Duodenal mucosa (tissue), 2 donors: ENCODE measurements around the gene METTL8.
"Not testable (repeated sequence)": the region's sequence is repeated elsewhere in the genome, so short reads cannot be mapped to it uniquely, and the experiment has no call there.

Experiments
- H3K27ac ChIP-seq: one replicate; pipeline ENCODE4 v1.7.0; 2013; ENCODE audit warnings: low read depth, low read length
- H3K27me3 ChIP-seq, 2 donors: one replicate each; pipeline ENCODE4 v1.7.0; 2013; ENCODE audit warnings: low read length in 2 of 2, control low read depth in 1 of 2; ENCODE audit not compliant: insufficient read depth in 2 of 2, control insufficient read depth in 1 of 2
- H3K36me3 ChIP-seq, 2 donors: one replicate each; pipeline ENCODE4 v1.7.0; 2013; ENCODE audit warnings: low read length in 2 of 2, control low read depth in 1 of 2; ENCODE audit not compliant: insufficient read depth in 2 of 2, control insufficient read depth in 1 of 2
- H3K4me1 ChIP-seq, 2 donors: one replicate each; pipeline ENCODE4 v1.7.0; 2013; ENCODE audit warnings: low read length in 2 of 2, control low read depth in 1 of 2; ENCODE audit not compliant: insufficient read depth in 2 of 2, control insufficient read depth in 1 of 2
- H3K4me3 ChIP-seq, 2 donors: one replicate each; pipeline ENCODE4 v1.7.0; 2013; ENCODE audit warnings: low read length in 2 of 2, low read depth in 1 of 2
- H3K9ac ChIP-seq, 2 donors: one replicate each; pipeline ENCODE4 v1.7.0; 2013; ENCODE audit warnings: low read length in 2 of 2, low read depth in 1 of 2
- H3K9me3 ChIP-seq, 2 donors: one replicate each; pipeline ENCODE4 v1.7.0; 2013; ENCODE audit warnings: low read length in 2 of 2, control low read depth in 1 of 2; ENCODE audit not compliant: control insufficient read depth in 1 of 2

METTL8 gene

DNA sequence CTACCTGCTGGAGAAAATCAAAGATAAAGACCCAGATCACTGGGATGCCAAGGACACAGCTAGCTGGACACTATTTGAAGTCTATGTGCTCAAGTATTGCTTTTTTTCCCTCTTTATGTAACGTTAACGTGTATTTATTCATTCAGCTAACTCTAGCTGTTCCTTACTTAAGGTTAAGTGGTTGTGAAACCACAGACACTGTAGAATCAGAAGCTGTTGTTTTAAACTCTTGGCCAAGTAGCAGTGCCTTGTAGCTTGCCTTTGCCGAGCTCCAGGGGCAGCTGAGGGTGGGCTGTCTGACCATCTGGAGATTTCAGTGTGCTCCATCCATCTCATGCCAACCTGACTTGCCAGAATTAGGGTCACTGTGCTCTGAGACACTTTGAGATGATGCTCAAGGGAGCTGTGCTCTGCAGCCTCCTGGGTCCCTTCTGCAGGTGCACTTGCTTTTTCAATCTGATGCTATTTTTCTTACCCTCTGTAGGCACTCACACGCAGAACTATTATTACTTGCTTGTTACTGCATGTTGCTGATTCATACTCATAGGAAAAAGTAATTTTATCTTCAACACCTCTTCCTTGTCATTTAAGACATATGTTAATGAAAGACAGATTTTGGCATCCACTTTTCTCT is 116.2 kb downstream of the METTL8 start:
- Histone ChIP-seq H3K9me3 (no peaks in the 10 kb centered on the region), H3K36me3 (no peaks in the 10 kb centered on the region), H3K27ac (no peak overlapping the region), H3K4me3 (no peak overlapping the region), H3K9ac (no peak overlapping the region), H3K27me3 (no peaks in the 10 kb centered on the region), H3K4me1 (no peaks in the 10 kb centered on the region)

DNA sequence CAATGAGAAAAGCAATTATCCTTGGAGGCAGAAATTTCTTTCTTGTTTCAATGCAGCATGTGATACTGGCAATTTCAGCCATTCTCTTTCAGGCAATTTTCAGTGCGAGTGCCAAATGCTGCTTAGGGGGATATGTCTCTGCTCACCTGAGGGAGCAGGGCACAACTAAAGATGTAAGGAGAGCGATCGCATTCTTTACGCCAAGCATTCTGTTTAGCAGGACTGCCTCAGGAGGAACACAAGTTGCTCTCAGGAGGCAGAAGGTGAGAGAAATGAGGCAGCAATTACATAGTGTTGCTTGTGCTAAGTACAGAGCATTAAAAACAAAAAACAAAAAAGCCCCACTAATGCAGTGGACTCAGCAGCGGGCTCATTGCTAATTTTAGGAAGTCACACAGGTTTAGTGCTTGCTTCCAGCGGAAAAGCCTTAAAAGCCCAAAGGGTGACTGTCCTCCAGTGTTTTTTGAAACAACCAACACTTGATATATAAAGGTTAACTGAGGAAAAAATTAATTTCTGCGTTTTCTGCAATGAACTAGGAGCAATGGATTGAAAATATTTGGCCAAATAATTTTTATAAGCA is 116.9 kb downstream of the METTL8 start:
- Histone ChIP-seq H3K9me3 (no peaks in the 10 kb centered on the region), H3K9ac (no peak overlapping the region), H3K36me3 (no peaks in the 10 kb centered on the region), H3K27me3 (no peaks in the 10 kb centered on the region), H3K4me1 (no peaks in the 10 kb centered on the region), H3K4me3 (no peak overlapping the region), H3K27ac (no peak overlapping the region)

DNA sequence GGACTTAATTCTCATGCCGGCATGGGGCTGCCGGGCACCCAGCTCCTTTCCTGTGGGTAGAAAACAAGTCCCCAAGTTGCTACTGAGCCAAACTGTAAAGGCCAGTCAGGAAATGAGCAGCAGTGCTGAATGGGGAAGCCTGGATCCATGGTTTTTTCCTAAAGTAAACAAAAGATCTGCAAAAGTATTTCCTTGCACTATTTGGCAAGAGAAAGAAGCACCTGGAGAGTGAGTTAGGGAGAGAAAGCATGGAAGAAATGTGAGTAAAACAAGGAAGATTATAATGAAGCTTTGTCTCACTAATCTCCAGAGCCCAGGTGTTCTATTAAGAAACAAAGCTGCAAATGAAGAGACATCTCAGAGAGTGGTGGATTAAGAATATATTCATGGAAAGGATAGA is 117.6 kb downstream of the METTL8 start:
- H3K4me1 ChIP-seq = no peaks in the 10 kb centered on the region
- H3K9ac ChIP-seq = no peak overlapping the region
- peaks cover under 1 to 4% of the 10 kb centered on the region in 2 donors for H3K9me3 ChIP-seq
- H3K36me3 ChIP-seq = no peaks in the 10 kb centered on the region
- no peaks in the 10 kb centered on the region for H3K27me3 ChIP-seq
- H3K27ac ChIP-seq = no peak overlapping the region
- H3K4me3 ChIP-seq = no peak overlapping the region

DNA sequence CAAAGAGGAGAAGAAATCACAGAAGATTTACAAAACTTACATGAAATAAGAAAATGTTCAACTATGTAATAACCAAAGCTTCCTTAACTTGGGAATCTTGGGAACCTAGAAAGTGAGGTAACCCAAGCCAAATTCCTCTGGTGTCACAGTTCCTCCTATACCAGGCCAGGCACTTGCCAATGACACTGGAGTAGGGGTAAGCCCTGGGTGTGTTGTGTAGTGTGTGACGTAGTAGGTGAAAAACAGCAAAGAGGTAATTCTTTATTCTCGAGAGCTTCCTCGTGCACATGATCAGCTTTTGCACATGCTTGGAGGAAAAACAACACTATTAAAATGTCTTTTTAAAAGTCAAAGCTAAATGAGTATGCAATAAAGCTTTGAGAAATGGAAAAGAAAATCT is 118.0 kb downstream of the METTL8 start:
- Histone ChIP-seq H3K9ac (no peak overlapping the region), H3K4me1 (no peaks in the 10 kb centered on the region), H3K4me3 (no peak overlapping the region), H3K27me3 (no peaks in the 10 kb centered on the region), H3K9me3 (peaks cover 3 to 5% of the 10 kb centered on the region in 2 donors), H3K27ac (no peak overlapping the region), H3K36me3 (no peaks in the 10 kb centered on the region)

DNA sequence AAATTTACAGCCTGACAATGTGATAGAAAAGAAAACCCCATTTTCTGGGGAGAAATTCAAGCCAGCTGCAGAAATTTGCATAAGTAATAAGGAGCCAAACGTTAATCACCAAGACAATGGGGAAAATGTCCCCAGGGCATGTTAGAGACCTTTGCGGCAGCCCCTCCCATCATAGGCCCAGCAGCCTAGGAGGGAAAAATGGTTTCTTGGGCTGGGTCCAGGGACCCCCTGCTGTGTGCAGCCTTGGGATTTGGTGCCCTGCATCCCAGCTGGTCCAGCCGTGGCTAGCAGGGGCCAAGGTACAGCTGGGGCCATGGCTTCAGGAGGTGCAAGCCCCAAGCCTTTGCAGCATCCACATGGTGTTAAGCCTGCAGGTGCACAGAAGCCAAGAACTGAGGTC is 121.6 kb downstream of the METTL8 start:
- H3K9ac ChIP-seq, H3K36me3 ChIP-seq, H3K4me3 ChIP-seq, H3K4me1 ChIP-seq, H3K27me3 ChIP-seq, H3K27ac ChIP-seq, H3K9me3 ChIP-seq: not testable (repeated sequence)

DNA sequence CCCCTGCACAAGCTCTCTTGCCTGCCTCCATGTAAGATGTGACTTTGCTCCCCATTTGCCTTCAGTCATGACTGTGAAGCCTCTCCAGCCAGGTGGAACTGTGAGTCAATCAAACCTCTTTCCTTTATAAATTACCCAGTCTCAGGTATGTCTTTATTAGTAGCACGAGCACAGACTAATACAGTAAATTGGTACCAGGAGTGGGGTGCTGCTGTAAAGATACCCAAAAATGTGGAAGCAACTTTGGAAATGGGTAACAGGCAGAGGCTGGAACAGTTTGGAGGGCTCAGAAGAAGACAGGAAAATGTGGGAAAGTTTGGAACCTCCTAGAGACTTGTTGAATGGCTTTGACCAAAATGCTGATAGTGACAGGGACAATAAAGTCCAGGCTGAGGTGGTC is 122.2 kb downstream of the METTL8 start:
- H3K9ac ChIP-seq, H3K9me3 ChIP-seq, H3K27ac ChIP-seq, H3K36me3 ChIP-seq, H3K27me3 ChIP-seq, H3K4me1 ChIP-seq, H3K4me3 ChIP-seq: not testable (repeated sequence)

DNA sequence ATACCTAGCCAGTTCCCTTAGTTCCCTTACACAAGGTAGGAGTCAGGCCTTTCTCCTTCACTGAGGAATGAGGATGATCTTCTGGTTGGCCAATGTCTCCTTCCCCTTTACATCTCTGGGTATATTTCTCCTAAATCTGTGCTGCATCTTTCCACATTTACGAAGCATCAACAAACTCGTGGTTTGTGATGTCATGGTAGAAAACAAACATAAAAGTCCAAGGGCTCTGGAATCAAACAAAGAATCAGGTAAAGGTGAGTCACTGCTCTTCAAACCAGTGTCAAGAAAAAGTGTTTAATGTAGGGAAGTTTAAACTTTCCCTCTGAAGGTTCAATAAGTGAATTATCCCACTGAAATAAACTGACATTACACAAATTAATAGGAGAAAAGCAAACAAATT is 122.9 kb downstream of the METTL8 start:
- H3K27ac ChIP-seq = no peak overlapping the region
- H3K4me1 ChIP-seq = no peaks in the 10 kb centered on the region
- peaks cover 3 to 5% of the 10 kb centered on the region in 2 donors for H3K9me3 ChIP-seq
- no peak overlapping the region for H3K9ac ChIP-seq
- H3K27me3 ChIP-seq = no peaks in the 10 kb centered on the region
- no peak overlapping the region for H3K4me3 ChIP-seq
- H3K36me3 ChIP-seq = no peaks in the 10 kb centered on the region

DNA sequence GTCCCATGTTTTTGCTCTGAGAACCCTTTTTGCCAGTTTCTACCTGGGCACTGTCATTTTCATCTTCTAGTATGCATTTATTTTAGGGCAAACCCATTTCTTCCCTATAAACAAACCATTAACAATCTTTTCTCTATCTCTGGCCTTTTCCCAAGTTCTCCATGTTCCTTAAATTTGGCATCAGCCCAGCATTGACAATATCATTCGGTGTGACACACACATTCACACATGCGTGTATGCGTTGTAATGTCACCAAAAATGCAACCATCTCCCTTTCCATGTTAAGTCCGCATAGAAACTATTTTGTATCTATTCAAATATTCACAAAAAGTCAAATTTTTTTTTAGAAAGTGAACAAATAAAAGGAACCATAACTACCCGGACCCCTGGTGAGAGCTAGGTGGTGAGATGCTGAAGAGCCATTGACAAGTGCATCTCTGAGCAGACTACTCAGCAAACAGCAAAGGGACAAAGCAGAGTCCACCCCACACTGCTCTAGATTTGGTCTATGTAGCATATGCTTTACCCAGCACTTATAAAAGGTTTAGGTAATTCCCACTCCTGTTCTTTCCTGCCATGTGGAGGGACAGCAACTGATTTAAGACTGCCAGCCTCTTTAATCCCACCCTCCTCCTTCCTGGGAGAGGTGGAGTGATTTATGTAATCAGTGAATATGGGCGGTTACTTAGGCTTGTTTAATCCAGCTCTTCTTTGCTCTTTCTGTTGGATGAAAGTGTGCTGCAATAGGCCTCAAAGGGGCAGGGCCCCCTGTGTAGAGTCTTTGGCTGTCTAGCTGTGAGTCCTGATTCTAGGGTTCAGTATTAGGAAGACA is 124.1 kb downstream of the METTL8 start:
- no peaks in the 10 kb centered on the region for H3K36me3 ChIP-seq
- H3K9ac ChIP-seq = no peak overlapping the region
- no peak overlapping the region for H3K27ac ChIP-seq
- no peaks in the 10 kb centered on the region for H3K27me3 ChIP-seq
- peaks cover 3 to 5% of the 10 kb centered on the region in 2 donors for H3K9me3 ChIP-seq
- H3K4me3 ChIP-seq = no peak overlapping the region
- H3K4me1 ChIP-seq = no peaks in the 10 kb centered on the region

DNA sequence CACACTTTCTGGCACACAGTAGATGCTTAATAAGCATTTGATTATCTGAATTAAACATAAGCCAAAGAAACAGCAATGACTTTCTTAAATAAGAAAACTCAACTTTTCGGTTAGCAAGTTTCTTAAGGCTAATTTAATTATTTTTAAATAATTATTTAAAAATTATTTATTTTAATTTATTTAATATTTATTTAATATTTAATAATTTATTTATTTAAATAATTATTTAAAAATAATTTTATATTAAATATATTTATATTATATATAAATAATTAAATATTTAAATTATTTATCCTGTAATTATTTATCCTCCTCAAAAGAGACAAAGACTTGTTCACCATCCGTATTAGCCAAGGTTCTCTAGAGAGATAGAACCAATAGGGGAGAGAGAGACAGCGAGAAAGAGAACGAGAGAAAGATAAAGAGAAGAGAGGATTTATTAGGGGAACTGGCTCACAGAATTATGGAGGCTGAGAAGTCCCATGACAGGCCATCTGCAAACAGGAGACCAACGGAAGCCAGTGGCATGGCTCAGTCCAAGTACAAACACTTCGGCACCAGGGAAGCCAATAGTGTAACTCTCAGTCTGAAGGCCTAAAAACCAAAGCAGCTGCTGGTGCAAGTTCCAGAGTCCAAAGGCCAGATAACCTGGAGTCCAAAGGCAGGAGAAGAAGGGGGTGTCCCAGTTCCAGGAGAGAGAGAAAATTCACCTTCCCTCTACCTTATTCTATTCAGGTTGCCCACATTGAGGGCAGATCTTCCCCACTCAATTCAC is 125.3 kb downstream of the METTL8 start:
- H3K4me3 ChIP-seq = no peak overlapping the region
- no peaks in the 10 kb centered on the region for H3K4me1 ChIP-seq
- peaks cover 3 to 5% of the 10 kb centered on the region in 2 donors for H3K9me3 ChIP-seq
- no peaks in the 10 kb centered on the region for H3K27me3 ChIP-seq
- H3K9ac ChIP-seq = no peak overlapping the region
- H3K27ac ChIP-seq = no peak overlapping the region
- H3K36me3 ChIP-seq = no peaks in the 10 kb centered on the region

DNA sequence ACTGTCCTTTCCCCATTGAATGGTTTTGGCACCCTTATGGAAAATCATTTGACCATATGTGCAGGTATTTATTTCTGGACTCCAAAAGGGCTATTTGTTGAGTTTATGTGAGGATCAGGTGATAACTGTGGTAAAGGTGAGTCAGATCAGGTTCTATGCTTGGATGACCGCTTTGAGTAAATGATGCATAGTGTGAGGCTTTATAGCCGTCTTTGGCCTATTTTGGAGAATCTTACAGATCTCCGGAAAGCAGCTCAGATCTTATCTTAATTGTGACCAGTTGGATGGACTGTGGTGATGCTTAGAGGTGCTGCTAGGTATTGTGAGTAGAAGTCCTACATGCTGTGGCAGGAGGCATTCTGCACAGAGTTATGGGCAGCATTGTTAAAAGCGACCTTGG is 126.2 kb downstream of the METTL8 start:
- no peak overlapping the region for H3K9ac ChIP-seq
- H3K27ac ChIP-seq = no peak overlapping the region
- peaks cover 3 to 5% of the 10 kb centered on the region in 2 donors for H3K9me3 ChIP-seq
- no peak overlapping the region for H3K4me3 ChIP-seq
- H3K27me3 ChIP-seq = no peaks in the 10 kb centered on the region
- no peaks in the 10 kb centered on the region for H3K36me3 ChIP-seq
- no peaks in the 10 kb centered on the region for H3K4me1 ChIP-seq
